ENCODE measurements around the gene FTO.

FTO gene

DNA sequence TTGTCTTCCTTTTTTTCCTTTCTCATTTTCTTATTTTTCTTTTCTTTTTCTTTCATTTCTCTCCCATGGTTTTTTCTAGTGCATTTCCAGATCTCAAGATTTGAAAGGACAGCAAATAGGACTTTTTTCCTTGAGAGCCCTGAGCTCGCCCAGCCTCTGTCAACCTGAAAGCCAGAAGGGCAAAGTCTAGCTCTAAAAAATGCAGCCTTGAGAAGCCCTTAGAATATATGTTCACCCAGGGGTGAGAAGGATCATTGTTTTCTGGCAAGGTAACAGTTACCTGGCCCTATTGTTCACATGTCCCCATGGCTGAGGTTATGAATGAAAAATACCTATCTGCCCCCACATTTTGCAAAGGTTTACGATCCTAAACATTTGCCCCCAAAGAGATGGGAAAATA is 364.3 kb downstream of the FTO start:
- Histone ChIP-seq H3K9ac (ENCODE audit: low read length) (no peak overlapping the region), H3K36me3 (ENCODE audit: control insufficient read depth, insufficient read depth, low read length) (no peaks in the 10 kb centered on the region), H3K9me3 (ENCODE audit: control insufficient read depth, insufficient read depth, low read depth, low read length) (no peaks in the 10 kb centered on the region), H3K27me3 (ENCODE audit: control insufficient read depth, insufficient read depth, low read length) (no peaks in the 10 kb centered on the region), H3K27ac (ENCODE audit: low read depth, low read length) (no peak overlapping the region), H3K4me1 (ENCODE audit: control insufficient read depth, insufficient read depth, low read length) (peaks cover 15% of the 10 kb centered on the region), H3K4me3 (ENCODE audit: low read depth, low read length) (no peak overlapping the region)

DNA sequence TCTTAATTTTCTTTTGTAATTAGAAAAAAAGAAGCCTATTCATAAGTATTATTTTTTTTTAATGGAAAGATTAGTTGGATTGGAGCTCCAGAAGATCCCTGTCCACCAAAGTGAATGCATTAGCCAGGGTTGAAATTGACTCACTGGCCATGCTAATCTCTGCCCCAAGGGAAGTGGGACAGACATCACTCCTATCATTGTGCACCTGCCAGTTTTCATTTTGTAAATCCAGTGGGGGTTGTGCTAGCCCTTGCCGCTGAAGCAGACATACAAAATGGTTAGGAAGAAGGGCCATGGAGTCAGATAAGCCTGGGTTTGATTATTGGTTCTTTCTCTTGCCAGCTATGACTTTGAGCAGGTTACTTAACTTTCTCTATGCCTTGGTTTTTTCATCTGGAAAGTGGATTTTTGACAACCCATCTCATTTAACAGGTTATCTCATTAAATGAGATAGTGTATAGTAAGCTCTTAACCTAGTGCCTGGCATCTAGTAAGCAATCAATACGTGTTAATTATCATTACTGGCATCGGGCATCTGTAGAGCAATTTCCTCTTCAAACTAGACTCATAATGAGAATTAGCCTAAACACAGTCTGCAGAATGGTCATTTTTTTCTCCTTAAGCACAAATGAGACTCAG is 365.8 kb downstream of the FTO start:
- Histone ChIP-seq H3K9me3 (ENCODE audit: control insufficient read depth, insufficient read depth, low read depth, low read length) (no peaks in the 10 kb centered on the region), H3K4me3 (ENCODE audit: low read depth, low read length) (no peak overlapping the region), H3K4me1 (ENCODE audit: control insufficient read depth, insufficient read depth, low read length) (peaks cover 13% of the 10 kb centered on the region), H3K36me3 (ENCODE audit: control insufficient read depth, insufficient read depth, low read length) (no peaks in the 10 kb centered on the region), H3K9ac (ENCODE audit: low read length) (no peak overlapping the region), H3K27ac (ENCODE audit: low read depth, low read length) (no peak overlapping the region), H3K27me3 (ENCODE audit: control insufficient read depth, insufficient read depth, low read length) (no peaks in the 10 kb centered on the region)

DNA sequence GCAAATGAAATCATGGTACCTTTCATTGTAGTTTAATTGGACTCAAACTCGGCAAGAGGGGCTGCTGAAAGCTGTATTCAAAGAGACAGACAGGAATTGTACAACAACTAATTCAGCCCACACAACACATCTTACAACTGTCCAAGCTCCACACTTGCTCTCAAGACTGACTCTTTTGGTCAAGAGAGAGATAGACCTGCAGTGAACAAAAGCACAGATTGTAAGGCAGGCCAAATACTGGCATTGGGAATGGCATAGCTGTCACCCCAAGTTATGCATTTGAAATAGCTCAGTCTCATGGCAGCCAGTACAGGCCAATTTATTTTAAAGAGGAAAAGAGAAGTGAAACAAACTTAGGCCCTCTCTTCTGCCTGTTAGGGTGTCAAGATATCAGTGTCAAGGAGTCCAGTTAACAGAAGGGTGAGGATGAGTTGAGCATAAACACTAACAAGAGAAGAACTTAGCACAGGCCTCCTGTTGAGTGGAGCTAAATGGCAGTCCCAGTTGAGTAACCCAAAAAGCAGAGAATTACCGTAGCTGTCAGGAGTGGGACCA is 366.9 kb downstream of the FTO start:
- Histone ChIP-seq H3K9ac (ENCODE audit: low read length) (no peak overlapping the region), H3K36me3 (ENCODE audit: control insufficient read depth, insufficient read depth, low read length) (no peaks in the 10 kb centered on the region), H3K27me3 (ENCODE audit: control insufficient read depth, insufficient read depth, low read length) (no peaks in the 10 kb centered on the region), H3K4me1 (ENCODE audit: control insufficient read depth, insufficient read depth, low read length) (peaks cover 13% of the 10 kb centered on the region), H3K4me3 (ENCODE audit: low read depth, low read length) (no peak overlapping the region), H3K9me3 (ENCODE audit: control insufficient read depth, insufficient read depth, low read depth, low read length) (no peaks in the 10 kb centered on the region), H3K27ac (ENCODE audit: low read depth, low read length) (no peak overlapping the region)

- Histone ChIP-seq H3K9ac (ENCODE audit: low read length) (no peak overlapping the region), H3K4me3 (ENCODE audit: low read depth, low read length) (no peak overlapping the region), H3K36me3 (ENCODE audit: control insufficient read depth, insufficient read depth, low read length) (no peaks in the 10 kb centered on the region), H3K27ac (ENCODE audit: low read depth, low read length) (no peak overlapping the region), H3K4me1 (ENCODE audit: control insufficient read depth, insufficient read depth, low read length) (peaks cover 13% of the 10 kb centered on the region), H3K27me3 (ENCODE audit: control insufficient read depth, insufficient read depth, low read length) (no peaks in the 10 kb centered on the region), H3K9me3 (ENCODE audit: control insufficient read depth, insufficient read depth, low read depth, low read length) (no peaks in the 10 kb centered on the region)
Measured at GRCh38 chr16:54071514-54071913, 367.6 kb downstream of the FTO start.

DNA sequence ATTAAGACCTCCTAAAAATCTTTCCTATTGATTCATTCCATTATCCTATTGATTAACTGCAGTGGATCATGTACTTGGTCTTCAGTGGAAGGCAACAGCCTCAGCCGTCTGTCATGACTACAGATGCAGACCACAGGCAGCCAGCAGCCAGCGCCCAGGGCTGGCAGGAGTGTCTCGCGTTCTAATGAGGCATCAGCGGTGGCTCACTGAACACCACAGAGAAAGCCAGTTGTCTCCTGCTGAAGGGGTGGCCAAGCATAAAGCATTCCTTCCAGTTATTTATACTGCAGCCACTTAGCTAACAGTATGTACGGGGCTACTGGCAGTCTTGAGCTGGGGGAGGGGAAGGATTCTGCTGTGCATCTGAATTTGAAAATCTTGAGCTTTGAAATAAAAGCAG is 368.3 kb downstream of the FTO start:
- no peak overlapping the region for H3K9ac ChIP-seq (ENCODE audit: low read length)
- no peak overlapping the region for H3K4me3 ChIP-seq (ENCODE audit: low read depth, low read length)
- H3K27ac ChIP-seq (ENCODE audit: low read depth, low read length): no peak overlapping the region
- no peaks in the 10 kb centered on the region for H3K36me3 ChIP-seq (ENCODE audit: control insufficient read depth, insufficient read depth, low read length)
- H3K27me3 ChIP-seq (ENCODE audit: control insufficient read depth, insufficient read depth, low read length): no peaks in the 10 kb centered on the region
- H3K9me3 ChIP-seq (ENCODE audit: control insufficient read depth, insufficient read depth, low read depth, low read length): no peaks in the 10 kb centered on the region
- H3K4me1 ChIP-seq (ENCODE audit: control insufficient read depth, insufficient read depth, low read length): peaks cover 13% of the 10 kb centered on the region

DNA sequence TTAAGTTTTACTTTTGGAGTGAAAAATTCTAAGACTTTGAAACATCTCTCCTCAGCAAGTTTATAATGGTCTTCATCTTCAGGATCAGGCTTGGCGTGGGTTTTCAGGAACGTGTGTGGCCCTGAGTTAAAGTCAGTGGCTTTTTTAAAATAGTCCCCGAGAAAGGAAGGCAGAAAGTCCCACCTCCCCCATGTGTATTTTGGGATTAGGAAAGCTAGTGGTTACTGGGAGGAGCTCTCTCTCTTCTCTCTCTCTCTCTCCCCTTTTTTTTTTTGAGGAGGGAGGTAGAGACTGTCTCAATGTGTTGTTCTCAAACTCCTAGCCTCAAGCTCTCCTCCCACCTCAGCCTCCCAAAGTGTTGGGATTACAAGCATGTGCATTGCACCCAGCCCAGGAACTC is 369.4 kb downstream of the FTO start:
- H3K27ac ChIP-seq (ENCODE audit: low read depth, low read length): no peak overlapping the region
- H3K9me3 ChIP-seq (ENCODE audit: control insufficient read depth, insufficient read depth, low read depth, low read length): no peaks in the 10 kb centered on the region

DNA sequence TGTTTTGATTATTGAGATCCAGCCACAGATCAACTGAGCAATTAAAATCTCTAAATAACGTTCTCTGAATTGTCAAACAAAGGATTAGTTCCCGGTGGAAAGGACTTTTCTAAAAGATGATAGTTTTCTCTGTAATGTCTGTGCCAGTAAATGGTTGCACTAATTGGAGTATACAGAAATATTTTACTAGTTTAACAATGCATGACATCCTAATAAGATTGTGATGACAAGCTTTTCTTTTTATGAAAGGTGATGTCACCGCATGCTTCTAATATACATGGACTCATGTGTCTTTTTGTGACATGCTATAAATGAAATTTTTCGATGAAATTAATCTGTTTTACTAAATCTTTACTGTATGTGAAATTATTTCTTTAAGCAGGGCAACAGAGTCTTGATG is 371.5 kb downstream of the FTO start:
- no peak overlapping the region for H3K27ac ChIP-seq (ENCODE audit: low read depth, low read length)
- H3K9me3 ChIP-seq (ENCODE audit: control insufficient read depth, insufficient read depth, low read depth, low read length): no peaks in the 10 kb centered on the region
- H3K4me3 ChIP-seq (ENCODE audit: low read depth, low read length): no peak overlapping the region
- H3K9ac ChIP-seq (ENCODE audit: low read length): no peak overlapping the region
- no peaks in the 10 kb centered on the region for H3K36me3 ChIP-seq (ENCODE audit: control insufficient read depth, insufficient read depth, low read length)
- no peaks in the 10 kb centered on the region for H3K27me3 ChIP-seq (ENCODE audit: control insufficient read depth, insufficient read depth, low read length)
- peaks cover 6% of the 10 kb centered on the region; the same call in 1 of the 2 replicates for H3K4me1 ChIP-seq (ENCODE audit: control insufficient read depth, insufficient read depth, low read length)

More for the DNA sequence above, 369.4 kb downstream of the FTO start:
- no peaks in the 10 kb centered on the region for H3K36me3 ChIP-seq (ENCODE audit: control insufficient read depth, insufficient read depth, low read length)
- H3K4me3 ChIP-seq (ENCODE audit: low read depth, low read length): no peak overlapping the region
- no peak overlapping the region for H3K9ac ChIP-seq (ENCODE audit: low read length)
- H3K4me1 ChIP-seq (ENCODE audit: control insufficient read depth, insufficient read depth, low read length): peaks cover 6% of the 10 kb centered on the region
- H3K27me3 ChIP-seq (ENCODE audit: control insufficient read depth, insufficient read depth, low read length): no peaks in the 10 kb centered on the region

DNA sequence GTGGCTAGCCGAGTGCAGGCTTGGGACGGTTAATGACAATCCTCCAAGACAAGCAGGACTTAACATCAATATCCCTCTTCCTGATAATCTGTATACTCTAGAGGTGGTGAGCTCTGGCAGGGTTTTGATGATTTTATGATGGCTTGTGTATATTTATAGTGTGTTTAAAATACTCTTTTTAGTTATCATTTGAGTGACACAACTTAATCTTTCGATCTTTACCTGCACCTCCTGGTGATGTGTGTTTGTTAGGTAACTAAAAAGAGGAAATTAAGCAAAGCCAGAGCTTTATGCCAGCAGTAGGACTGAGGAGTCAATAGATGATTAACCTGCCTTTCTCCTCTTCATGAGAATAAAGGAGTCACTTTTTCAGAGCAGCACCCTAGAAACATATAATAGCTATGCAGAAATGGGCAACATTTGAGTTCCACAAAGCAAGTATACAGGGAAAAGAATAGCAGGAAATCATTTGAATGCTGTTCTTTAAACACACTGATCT is 372.1 kb downstream of the FTO start:
- Histone ChIP-seq H3K27me3 (ENCODE audit: control insufficient read depth, insufficient read depth, low read length) (no peaks in the 10 kb centered on the region), H3K27ac (ENCODE audit: low read depth, low read length) (no peak overlapping the region), H3K9me3 (ENCODE audit: control insufficient read depth, insufficient read depth, low read depth, low read length) (no peaks in the 10 kb centered on the region), H3K9ac (ENCODE audit: low read length) (no peak overlapping the region), H3K4me3 (ENCODE audit: low read depth, low read length) (no peak overlapping the region), H3K36me3 (ENCODE audit: control insufficient read depth, insufficient read depth, low read length) (no peaks in the 10 kb centered on the region), H3K4me1 (ENCODE audit: control insufficient read depth, insufficient read depth, low read length) (peaks cover 6% of the 10 kb centered on the region; the same call in 1 of the 2 replicates)

DNA sequence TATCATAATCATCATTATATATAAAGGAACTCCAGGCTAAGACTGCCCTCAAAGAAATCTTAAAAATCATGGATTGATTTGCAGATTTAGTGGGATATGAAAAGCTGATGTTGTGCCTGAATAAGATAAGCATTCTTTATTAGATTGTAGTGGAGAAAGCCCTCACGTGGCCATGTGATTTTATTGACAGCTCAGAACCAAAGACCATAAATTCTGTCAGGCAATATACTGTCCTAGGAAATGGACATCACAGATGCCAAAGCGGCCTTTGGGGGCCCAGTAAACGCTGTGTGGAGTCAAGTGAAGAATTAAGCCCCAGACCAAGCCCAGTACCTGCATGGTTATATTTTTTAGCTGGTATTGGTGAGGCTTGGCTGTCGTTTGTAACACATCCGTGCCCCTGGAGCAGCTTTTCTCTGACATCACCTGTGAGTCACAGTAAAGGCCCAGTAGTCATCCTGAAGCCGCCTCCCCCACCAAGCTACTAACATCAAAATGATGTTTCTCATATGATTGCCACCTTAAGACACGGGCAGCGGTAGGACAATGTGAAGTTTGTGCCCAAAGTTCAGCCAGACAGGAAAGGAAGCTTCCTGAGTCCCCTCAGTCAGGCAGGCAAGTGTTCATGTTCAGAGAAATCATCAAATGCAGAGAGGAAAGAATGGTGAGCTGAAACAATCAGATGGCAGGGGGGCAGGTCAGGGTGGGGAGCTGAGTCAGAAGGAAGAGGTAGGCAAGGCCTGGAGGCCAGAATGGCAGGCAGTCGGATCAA is 373.3 kb downstream of the FTO start:
- Histone ChIP-seq H3K27ac (ENCODE audit: low read depth, low read length) (no peak overlapping the region), H3K9ac (ENCODE audit: low read length) (no peak overlapping the region), H3K36me3 (ENCODE audit: control insufficient read depth, insufficient read depth, low read length) (no peaks in the 10 kb centered on the region), H3K4me1 (ENCODE audit: control insufficient read depth, insufficient read depth, low read length) (peaks cover 6% of the 10 kb centered on the region; the same call in 1 of the 2 replicates), H3K9me3 (ENCODE audit: control insufficient read depth, insufficient read depth, low read depth, low read length) (no peaks in the 10 kb centered on the region), H3K27me3 (ENCODE audit: control insufficient read depth, insufficient read depth, low read length) (no peaks in the 10 kb centered on the region), H3K4me3 (ENCODE audit: low read depth, low read length) (no peak overlapping the region)

- H3K36me3 ChIP-seq (ENCODE audit: control insufficient read depth, insufficient read depth, low read length): no peaks in the 10 kb centered on the region
Measured at GRCh38 chr16:54080524-54081008, 376.6 kb downstream of the FTO start.

GRCh38 chr16:54086791-54087190 is 382.8 kb downstream of the FTO start:
- Histone ChIP-seq H3K27ac (ENCODE audit: low read depth, low read length) (no peak overlapping the region), H3K4me1 (ENCODE audit: control insufficient read depth, insufficient read depth, low read length) (no peaks in the 10 kb centered on the region), H3K9me3 (ENCODE audit: control insufficient read depth, insufficient read depth, low read depth, low read length) (no peaks in the 10 kb centered on the region), H3K4me3 (ENCODE audit: low read depth, low read length) (no peak overlapping the region), H3K9ac (ENCODE audit: low read length) (no peak overlapping the region), H3K27me3 (ENCODE audit: control insufficient read depth, insufficient read depth, low read length) (no peaks in the 10 kb centered on the region), H3K36me3 (ENCODE audit: control insufficient read depth, insufficient read depth, low read length) (no peaks in the 10 kb centered on the region)

More at GRCh38 chr16:54080524-54081008, 376.6 kb downstream of the FTO start:
- Histone ChIP-seq H3K4me1 (ENCODE audit: control insufficient read depth, insufficient read depth, low read length) (peaks cover 6% of the 10 kb centered on the region; the same call in 1 of the 2 replicates), H3K27ac (ENCODE audit: low read depth, low read length) (no peak overlapping the region), H3K4me3 (ENCODE audit: low read depth, low read length) (no peak overlapping the region), H3K9me3 (ENCODE audit: control insufficient read depth, insufficient read depth, low read depth, low read length) (no peaks in the 10 kb centered on the region), H3K9ac (ENCODE audit: low read length) (no peak overlapping the region), H3K27me3 (ENCODE audit: control insufficient read depth, insufficient read depth, low read length) (no peaks in the 10 kb centered on the region)

Measured in HUES6 (cell line).